Liver (tissue), 3 donors: Measurements from ENCODE around the gene PELI2.

Experiments
- EGR1 ChIP-seq, 2 donors: IDR thresholded peaks; 2 replicates each; pipeline ENCODE4 v1.6.1; 2016 to 2018; ENCODE audit warnings: antibody characterized with exemption in 2 of 2, low read depth in 2 of 2
- FOXA1 ChIP-seq: IDR thresholded peaks from 2 replicates; pipeline ENCODE4 v1.6.1; 2016; ENCODE audit warnings: antibody characterized with exemption
- FOXA2 ChIP-seq: IDR thresholded peaks from 2 replicates; pipeline ENCODE4 v1.6.1; 2016; ENCODE audit warnings: antibody characterized with exemption
- GABPA ChIP-seq, 2 donors: IDR thresholded peaks in 1 of 2; conservative IDR thresholded peaks in 1 of 2; 2 replicates each; pipeline ENCODE4 v1.6.1; 2016; ENCODE audit warnings: antibody characterized with exemption in 2 of 2, mild to moderate bottlenecking in 1 of 2, moderate library complexity in 1 of 2
- JUND ChIP-seq, 2 donors: IDR thresholded peaks; 2 replicates each; pipeline ENCODE4 v1.6.1; 2016; ENCODE audit warnings: antibody characterized with exemption in 2 of 2
- MAX ChIP-seq: IDR thresholded peaks from 2 replicates; pipeline ENCODE4 v1.6.1; 2016; ENCODE audit warnings: antibody characterized with exemption
- RAD21 ChIP-seq, 2 donors: IDR thresholded peaks; 2 replicates each; pipeline ENCODE4 v1.6.1; 2016; ENCODE audit warnings: antibody characterized with exemption in 2 of 2, mild to moderate bottlenecking in 2 of 2
- SP1 ChIP-seq: IDR thresholded peaks from 2 replicates; pipeline ENCODE4 v1.6.1; 2018; ENCODE audit warnings: antibody characterized with exemption, mild to moderate bottlenecking
- TAF1 ChIP-seq: conservative IDR thresholded peaks from 2 replicates; pipeline ENCODE4 v1.6.1; 2016; ENCODE audit warnings: antibody characterized with exemption, mild to moderate bottlenecking
- YY1 ChIP-seq: IDR thresholded peaks from 2 replicates; pipeline ENCODE4 v1.6.1; 2016; ENCODE audit warnings: antibody characterized with exemption, mild to moderate bottlenecking
- TF ChIP-seq, protein P1 (sequence below): fragments of 150-350 bp; IDR thresholded peaks from 2 replicates; pipeline ENCODE4 v1.5.1; 2017; ENCODE audit warnings: improper control_type of control experiment, low read depth, low read length; ENCODE audit not compliant: missing input control
- TF ChIP-seq, protein P2 (sequence below): IDR thresholded peaks from 2 replicates; pipeline ENCODE4 v1.6.1; 2016; ENCODE audit warnings: antibody characterized with exemption, mild to moderate bottlenecking
- TF ChIP-seq, protein P3 (sequence below): IDR thresholded peaks from 2 replicates; pipeline ENCODE4 v1.6.1; 2016; ENCODE audit warnings: antibody characterized with exemption
- donor health status: healthy.
- donor health status: healthy.

- TF ChIP-seq, protein P1, sequence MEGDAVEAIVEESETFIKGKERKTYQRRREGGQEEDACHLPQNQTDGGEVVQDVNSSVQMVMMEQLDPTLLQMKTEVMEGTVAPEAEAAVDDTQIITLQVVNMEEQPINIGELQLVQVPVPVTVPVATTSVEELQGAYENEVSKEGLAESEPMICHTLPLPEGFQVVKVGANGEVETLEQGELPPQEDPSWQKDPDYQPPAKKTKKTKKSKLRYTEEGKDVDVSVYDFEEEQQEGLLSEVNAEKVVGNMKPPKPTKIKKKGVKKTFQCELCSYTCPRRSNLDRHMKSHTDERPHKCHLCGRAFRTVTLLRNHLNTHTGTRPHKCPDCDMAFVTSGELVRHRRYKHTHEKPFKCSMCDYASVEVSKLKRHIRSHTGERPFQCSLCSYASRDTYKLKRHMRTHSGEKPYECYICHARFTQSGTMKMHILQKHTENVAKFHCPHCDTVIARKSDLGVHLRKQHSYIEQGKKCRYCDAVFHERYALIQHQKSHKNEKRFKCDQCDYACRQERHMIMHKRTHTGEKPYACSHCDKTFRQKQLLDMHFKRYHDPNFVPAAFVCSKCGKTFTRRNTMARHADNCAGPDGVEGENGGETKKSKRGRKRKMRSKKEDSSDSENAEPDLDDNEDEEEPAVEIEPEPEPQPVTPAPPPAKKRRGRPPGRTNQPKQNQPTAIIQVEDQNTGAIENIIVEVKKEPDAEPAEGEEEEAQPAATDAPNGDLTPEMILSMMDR: no peak
- TF ChIP-seq GABPA (IDR thresholded peaks at IDR 0.05 in 1 of 2, conservative IDR thresholded peaks at IDR 0.05 in 1 of 2): no peak
- TF ChIP-seq, protein P2, sequence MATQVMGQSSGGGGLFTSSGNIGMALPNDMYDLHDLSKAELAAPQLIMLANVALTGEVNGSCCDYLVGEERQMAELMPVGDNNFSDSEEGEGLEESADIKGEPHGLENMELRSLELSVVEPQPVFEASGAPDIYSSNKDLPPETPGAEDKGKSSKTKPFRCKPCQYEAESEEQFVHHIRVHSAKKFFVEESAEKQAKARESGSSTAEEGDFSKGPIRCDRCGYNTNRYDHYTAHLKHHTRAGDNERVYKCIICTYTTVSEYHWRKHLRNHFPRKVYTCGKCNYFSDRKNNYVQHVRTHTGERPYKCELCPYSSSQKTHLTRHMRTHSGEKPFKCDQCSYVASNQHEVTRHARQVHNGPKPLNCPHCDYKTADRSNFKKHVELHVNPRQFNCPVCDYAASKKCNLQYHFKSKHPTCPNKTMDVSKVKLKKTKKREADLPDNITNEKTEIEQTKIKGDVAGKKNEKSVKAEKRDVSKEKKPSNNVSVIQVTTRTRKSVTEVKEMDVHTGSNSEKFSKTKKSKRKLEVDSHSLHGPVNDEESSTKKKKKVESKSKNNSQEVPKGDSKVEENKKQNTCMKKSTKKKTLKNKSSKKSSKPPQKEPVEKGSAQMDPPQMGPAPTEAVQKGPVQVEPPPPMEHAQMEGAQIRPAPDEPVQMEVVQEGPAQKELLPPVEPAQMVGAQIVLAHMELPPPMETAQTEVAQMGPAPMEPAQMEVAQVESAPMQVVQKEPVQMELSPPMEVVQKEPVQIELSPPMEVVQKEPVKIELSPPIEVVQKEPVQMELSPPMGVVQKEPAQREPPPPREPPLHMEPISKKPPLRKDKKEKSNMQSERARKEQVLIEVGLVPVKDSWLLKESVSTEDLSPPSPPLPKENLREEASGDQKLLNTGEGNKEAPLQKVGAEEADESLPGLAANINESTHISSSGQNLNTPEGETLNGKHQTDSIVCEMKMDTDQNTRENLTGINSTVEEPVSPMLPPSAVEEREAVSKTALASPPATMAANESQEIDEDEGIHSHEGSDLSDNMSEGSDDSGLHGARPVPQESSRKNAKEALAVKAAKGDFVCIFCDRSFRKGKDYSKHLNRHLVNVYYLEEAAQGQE: no peak
- no peak for TF ChIP-seq MAX
- TF ChIP-seq FOXA2: no peak
- no peak for TF ChIP-seq TAF1
- TF ChIP-seq SP1: no peak
- no peak for TF ChIP-seq RAD21 (IDR thresholded peaks at IDR 0.05)
- no peak for TF ChIP-seq EGR1 (IDR thresholded peaks at IDR 0.05; ENCODE audit: low read depth in 2 of 2)
- TF ChIP-seq, protein P3, sequence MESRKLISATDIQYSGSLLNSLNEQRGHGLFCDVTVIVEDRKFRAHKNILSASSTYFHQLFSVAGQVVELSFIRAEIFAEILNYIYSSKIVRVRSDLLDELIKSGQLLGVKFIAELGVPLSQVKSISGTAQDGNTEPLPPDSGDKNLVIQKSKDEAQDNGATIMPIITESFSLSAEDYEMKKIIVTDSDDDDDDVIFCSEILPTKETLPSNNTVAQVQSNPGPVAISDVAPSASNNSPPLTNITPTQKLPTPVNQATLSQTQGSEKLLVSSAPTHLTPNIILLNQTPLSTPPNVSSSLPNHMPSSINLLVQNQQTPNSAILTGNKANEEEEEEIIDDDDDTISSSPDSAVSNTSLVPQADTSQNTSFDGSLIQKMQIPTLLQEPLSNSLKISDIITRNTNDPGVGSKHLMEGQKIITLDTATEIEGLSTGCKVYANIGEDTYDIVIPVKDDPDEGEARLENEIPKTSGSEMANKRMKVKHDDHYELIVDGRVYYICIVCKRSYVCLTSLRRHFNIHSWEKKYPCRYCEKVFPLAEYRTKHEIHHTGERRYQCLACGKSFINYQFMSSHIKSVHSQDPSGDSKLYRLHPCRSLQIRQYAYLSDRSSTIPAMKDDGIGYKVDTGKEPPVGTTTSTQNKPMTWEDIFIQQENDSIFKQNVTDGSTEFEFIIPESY: no peak
- no peak for TF ChIP-seq YY1
- no peak for TF ChIP-seq JUND (IDR thresholded peaks at IDR 0.05)
- no peak for TF ChIP-seq FOXA1
These were observed 37.1 kb upstream of the PELI2 start for GRCh38 chr14:56081139-56081538.
